ENCODE measurements around the gene FANCI. TPM values are rescaled to one million over a fixed set of nuclear protein-coding genes. Genes with fewer than 3 reads are reported as not detected.

The FANCI gene
- total and polyA plus RNA-seq, 2 of the 13 experiments (the other 11 are each of a cell fraction or from before 2014, with no cell fraction given) = 15.7 to 68.8 TPM

GRCh38 chr15:89334510-89335297 lies 90.9 kb downstream of the FANCI start, which contains the start of gene POLG (continued):
- TF ChIP-seq SYNCRIP (IDR thresholded peaks at IDR 0.05; ENCODE audit: insufficient read depth, low read depth, low read length) = no peak
- peak; percentile 83; the same call in 1 of the 2 replicates for TF ChIP-seq ZMAT3 (CRISPR knock-in tag; conservative IDR thresholded peaks at IDR 0.05)
- TF ChIP-seq ZNF749 (CRISPR knock-in tag; IDR thresholded peaks at IDR 0.05; ENCODE audit: borderline replicate concordance) = peak; percentile 57; the same call in 1 of the 2 replicates
- TF ChIP-seq CCAR2 (optimal IDR thresholded peaks at IDR 0.05; ENCODE audit: low read depth, low read length) = peak; percentile 89
- peak; percentile 89 for TF ChIP-seq FOXJ3 (CRISPR knock-in tag; IDR thresholded peaks at IDR 0.05; ENCODE audit: borderline replicate concordance)
- no peak for TF ChIP-seq ZBTB40 (IDR thresholded peaks at IDR 0.05)
- TF ChIP-seq ZBTB40 (CRISPR knock-in tag; IDR thresholded peaks at IDR 0.05) = peak; percentile 60; the same call in 1 of the 2 replicates
- TF ChIP-seq GLMP (CRISPR knock-in tag; IDR thresholded peaks at IDR 0.05; ENCODE audit: borderline replicate concordance) = no peak
- TF ChIP-seq DZIP1 (CRISPR knock-in tag; IDR thresholded peaks at IDR 0.05) = peak; percentile 42; the same call in 1 of the 2 replicates
- TF ChIP-seq ZNF350 (CRISPR knock-in tag; IDR thresholded peaks at IDR 0.05; ENCODE audit: borderline replicate concordance, low read depth) = peak; percentile 92
- TF ChIP-seq ZNF343 (CRISPR knock-in tag; IDR thresholded peaks at IDR 0.05) = 0 out of 2 replicates have a peak, but pooled peaks have one; percentile 38
- TF ChIP-seq MIER2 (CRISPR knock-in tag; IDR thresholded peaks at IDR 0.05) = peak; percentile 55; the same call in 1 of the 2 replicates

Measured in HepG2 (cell line).